WTC11 (cell line): ENCODE data around the gene HAVCR2.

Source experiments
- MYBL2 ChIP-seq: sonication (generic); formaldehyde crosslinking; IDR thresholded peaks from 2 replicates; pipeline ENCODE4 v1.8.1; 2023; ENCODE audit warnings: mild to moderate bottlenecking, moderate library complexity, missing genetic modification reagents
- ZSCAN18 ChIP-seq: fragments of 250-450 bp; sonication (Bioruptor Pico); IDR thresholded peaks from 2 replicates; pipeline ENCODE4 v2.1.2; 2022; ENCODE audit warnings: mild to moderate bottlenecking, moderate library complexity

GRCh38 chr5:157069949-157070348 is 38.9 kb downstream of the HAVCR2 start:
- TF ChIP-seq MYBL2 (CRISPR knock-in tag) (no peak), ZSCAN18 (CRISPR knock-in tag) (no peak)
